Effector memory CD4-positive, alpha-beta T cell (primary cell): ENCODE results near the gene ITGB6.

Experiments used
- DNase-seq, 3 donors: peaks; one replicate each; pipeline ENCODE4 v3.0.0-alpha.2; 2020
- H3K27ac ChIP-seq: 2 replicates; pipeline ENCODE4 v1.7.0; 2013; ENCODE audit warnings: mild to moderate bottlenecking, low read length, moderate library complexity; ENCODE audit not compliant: insufficient read depth, poor library complexity, severe bottlenecking
- H3K27me3 ChIP-seq: replicated peaks from 2 replicates; pipeline ENCODE4 v1.7.0; 2013; ENCODE audit warnings: mild to moderate bottlenecking, low read length; ENCODE audit not compliant: insufficient read depth, control insufficient read depth, poor library complexity, severe bottlenecking
- H3K36me3 ChIP-seq: 2 replicates; pipeline ENCODE4 v1.7.0; 2013; ENCODE audit warnings: mild to moderate bottlenecking, low read length, moderate library complexity; ENCODE audit not compliant: control insufficient read depth, insufficient read depth
- H3K4me1 ChIP-seq: 2 replicates; pipeline ENCODE4 v1.7.0; 2013; ENCODE audit warnings: low read length, mild to moderate bottlenecking; ENCODE audit not compliant: control insufficient read depth, insufficient read depth, poor library complexity, severe bottlenecking
- H3K4me3 ChIP-seq: 2 replicates; pipeline ENCODE4 v1.7.0; 2013; ENCODE audit warnings: low read length, low read depth, mild to moderate bottlenecking; ENCODE audit not compliant: insufficient read depth, poor library complexity, severe bottlenecking
- H3K9me3 ChIP-seq: 2 replicates; pipeline ENCODE4 v1.7.0; 2013; ENCODE audit warnings: mild to moderate bottlenecking, low read length, moderate library complexity; ENCODE audit not compliant: control insufficient read depth

Gene ITGB6

GRCh38 chr2:160104115-160104514 lies 96.0 kb downstream of the ITGB6 start:
- no peaks in the 10 kb centered on the region for H3K4me1 ChIP-seq
- no peak overlapping the region for H3K4me3 ChIP-seq
- no peaks in the 10 kb centered on the region for H3K27me3 ChIP-seq
- no peaks in the 10 kb centered on the region for H3K36me3 ChIP-seq
- no peak for DNase-seq
- no peaks in the 10 kb centered on the region for H3K9me3 ChIP-seq
- H3K27ac ChIP-seq = no peak overlapping the region

GRCh38 chr2:160097326-160097725 lies 102.7 kb downstream of the ITGB6 start:
- Histone ChIP-seq H3K36me3 (no peaks in the 10 kb centered on the region), H3K4me1 (no peaks in the 10 kb centered on the region), H3K4me3 (no peak overlapping the region), H3K27ac (no peak overlapping the region), H3K9me3 (no peaks in the 10 kb centered on the region), H3K27me3 (peaks cover 5% of the 10 kb centered on the region)
- DNase-seq = no peak

GRCh38 chr2:160096409-160096808 lies 103.7 kb downstream of the ITGB6 start:
- DNase-seq = no peak
- Histone ChIP-seq H3K4me3 (no peak overlapping the region), H3K27me3 (peaks cover 5% of the 10 kb centered on the region), H3K4me1 (no peaks in the 10 kb centered on the region), H3K9me3 (no peaks in the 10 kb centered on the region), H3K36me3 (no peaks in the 10 kb centered on the region), H3K27ac (no peak overlapping the region)

GRCh38 chr2:160092445-160092844 lies 107.6 kb downstream of the ITGB6 start:
- no peak overlapping the region for H3K27ac ChIP-seq
- H3K36me3 ChIP-seq = no peaks in the 10 kb centered on the region
- H3K4me1 ChIP-seq = no peaks in the 10 kb centered on the region
- H3K4me3 ChIP-seq = no peak overlapping the region
- DNase-seq = no peak
- H3K9me3 ChIP-seq = peaks cover 19% of the 10 kb centered on the region
- peaks cover 5% of the 10 kb centered on the region for H3K27me3 ChIP-seq

GRCh38 chr2:160091381-160091780 lies 108.7 kb downstream of the ITGB6 start:
- no peak overlapping the region for H3K4me3 ChIP-seq
- no peaks in the 10 kb centered on the region for H3K36me3 ChIP-seq
- peaks cover 25% of the 10 kb centered on the region for H3K9me3 ChIP-seq
- no peak for DNase-seq
- H3K27ac ChIP-seq = no peak overlapping the region
- peaks cover 5% of the 10 kb centered on the region for H3K27me3 ChIP-seq
- no peaks in the 10 kb centered on the region for H3K4me1 ChIP-seq

GRCh38 chr2:160087854-160088745 lies 112.0 kb downstream of the ITGB6 start:
- Histone ChIP-seq H3K9me3 (peaks cover 36% of the 10 kb centered on the region), H3K4me3 (no peak overlapping the region)
- no peak for DNase-seq

GRCh38 chr2:160085662-160086061 lies 114.4 kb downstream of the ITGB6 start:
- Histone ChIP-seq H3K4me1 (no peaks in the 10 kb centered on the region), H3K36me3 (no peaks in the 10 kb centered on the region), H3K27me3 (no peaks in the 10 kb centered on the region), H3K9me3 (peaks cover 36% of the 10 kb centered on the region), H3K27ac (no peak overlapping the region), H3K4me3 (no peak overlapping the region)
- no peak for DNase-seq

More at GRCh38 chr2:160087854-160088745, 112.0 kb downstream of the ITGB6 start:
- H3K4me1 ChIP-seq = no peaks in the 10 kb centered on the region
- H3K36me3 ChIP-seq = no peaks in the 10 kb centered on the region
- H3K27ac ChIP-seq = no peak overlapping the region
- peaks cover 5% of the 10 kb centered on the region for H3K27me3 ChIP-seq

GRCh38 chr2:160077912-160078810 lies 121.9 kb downstream of the ITGB6 start:
- Histone ChIP-seq H3K4me1 (no peaks in the 10 kb centered on the region), H3K36me3 (no peaks in the 10 kb centered on the region), H3K4me3 (no peak overlapping the region), H3K27me3 (no peaks in the 10 kb centered on the region), H3K9me3 (no peaks in the 10 kb centered on the region), H3K27ac (no peak overlapping the region)
- DNase-seq = no peak

- DNase-seq = no peak
- H3K36me3 ChIP-seq = no peaks in the 10 kb centered on the region
- H3K4me1 ChIP-seq = no peaks in the 10 kb centered on the region
- no peak overlapping the region for H3K4me3 ChIP-seq
- no peak overlapping the region for H3K27ac ChIP-seq
- H3K27me3 ChIP-seq = no peaks in the 10 kb centered on the region
- H3K9me3 ChIP-seq = no peaks in the 10 kb centered on the region
Observed at GRCh38 chr2:160076914-160077313, 123.2 kb downstream of the ITGB6 start.

GRCh38 chr2:160076241-160076640 lies 123.8 kb downstream of the ITGB6 start:
- H3K4me1 ChIP-seq = no peaks in the 10 kb centered on the region
- no peaks in the 10 kb centered on the region for H3K36me3 ChIP-seq
- no peak overlapping the region for H3K4me3 ChIP-seq
- DNase-seq = no peak
- H3K27ac ChIP-seq = no peak overlapping the region
- H3K9me3 ChIP-seq = no peaks in the 10 kb centered on the region
- no peaks in the 10 kb centered on the region for H3K27me3 ChIP-seq
